ENCODE measurements around the gene ZNF506. TPM values are rescaled to one million over a fixed set of nuclear protein-coding genes. Genes with fewer than 3 reads are reported as not detected.
"Not testable (repeated sequence)": the region's sequence is repeated elsewhere in the genome, so short reads cannot be mapped to it uniquely, and the experiment has no call there.

Gene ZNF506
- total and polyA plus RNA-seq, 2 experiments from 2014 or later, result 11.8 to 13.3 TPM

DNA sequence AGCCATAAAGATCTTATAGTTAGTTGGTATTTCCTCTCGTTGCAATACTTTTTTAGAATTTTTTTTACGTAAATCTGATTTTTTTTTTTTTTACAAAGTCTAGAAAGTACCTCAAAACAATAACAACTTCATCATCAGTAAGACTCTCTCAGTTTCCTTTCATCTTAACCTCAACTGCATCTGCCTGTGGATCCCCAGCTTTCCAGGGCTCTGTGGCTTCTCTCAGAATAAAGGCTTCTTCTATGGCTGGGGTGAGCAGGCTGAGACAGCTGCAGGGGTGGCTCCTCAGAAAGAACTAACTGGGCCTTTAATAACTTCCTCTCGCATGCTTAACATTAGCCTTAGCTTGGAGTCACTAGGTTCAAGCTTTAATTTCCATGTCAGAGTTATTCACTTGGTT lies 4.2 kb downstream of the ZNF506 start:
- DNase-seq, result no peak
- Histone ChIP-seq H2AFZ (no peak overlapping the region), H3K4me1 (ENCODE audit: insufficient read depth) (no peaks in the 10 kb centered on the region), H3K9me3 (ENCODE audit: low read depth) (no peaks in the 10 kb centered on the region), H3K4me3 (no peak overlapping the region), H3K36me3 (ENCODE audit: low read depth) (peaks cover 6% of the 10 kb centered on the region; the same call in 1 of the 2 replicates), H3K27ac (no peak overlapping the region), H3F3A (ENCODE audit: insufficient read depth) (peaks cover 4% of the 10 kb centered on the region; the same call in 1 of the 2 replicates), H3K9me2 (ENCODE audit: insufficient read depth) (no peaks in the 10 kb centered on the region), H3K9ac (no peak overlapping the region), H3K27me3 (replicated peaks; ENCODE audit: insufficient read depth) (no peaks in the 10 kb centered on the region), H3K79me2 (ENCODE audit: insufficient read depth) (peaks cover 89% of the 10 kb centered on the region), H4K20me1 (ENCODE audit: insufficient read depth) (no peaks in the 10 kb centered on the region), H3K4me2 (ENCODE audit: unreplicated experiment) (no peak overlapping the region)
- WGBS, 2 experiments (ENCODE audit: low coverage in 1 of 2, low lambda C conversion rate in 2 of 2, missing lambda C conversion rate in 2 of 2), result 94 to 99% methylated on average over 3 of the region's 3 CpGs
- in situ Hi-C loops (cut with MboI), result no loop called here
- TF ChIP-seq EZH2 (IDR thresholded peaks at IDR 0.05; ENCODE audit: insufficient read depth, poor library complexity, severe bottlenecking) (no peak), EZH2phosphoT487 (IDR thresholded peaks at IDR 0.05; ENCODE audit: insufficient read depth, low read depth) (no peak)

DNA sequence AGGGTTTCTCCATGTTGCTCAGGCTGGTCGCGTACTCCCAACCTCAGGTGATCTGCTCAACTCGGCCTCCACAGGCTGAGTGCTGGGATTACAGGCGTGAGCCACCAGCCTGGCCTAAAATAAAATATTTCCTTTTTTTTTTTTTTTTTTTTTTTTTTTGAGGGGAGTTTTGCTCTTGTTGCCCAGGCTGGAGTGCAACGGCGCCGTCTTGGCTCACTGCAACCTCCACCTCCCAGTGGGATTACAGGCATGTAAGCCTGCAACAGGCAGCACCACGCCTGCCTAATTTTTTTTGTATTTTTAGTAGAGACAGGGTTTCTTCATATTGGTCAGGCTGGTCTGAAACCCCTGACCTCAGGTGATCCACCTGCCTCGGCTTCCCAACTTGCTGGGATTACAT lies 4.9 kb downstream of the ZNF506 start:
- no peak overlapping the region for H3K4me3 ChIP-seq
- no peaks in the 10 kb centered on the region for H3K9me2 ChIP-seq (ENCODE audit: insufficient read depth)
- H3K79me2 ChIP-seq (ENCODE audit: insufficient read depth), result peaks cover 96% of the 10 kb centered on the region
- no peaks in the 10 kb centered on the region for H3K27me3 ChIP-seq (replicated peaks; ENCODE audit: insufficient read depth)
- H2AFZ ChIP-seq, result no peak overlapping the region
- H3F3A ChIP-seq (ENCODE audit: insufficient read depth), result no peaks in the 10 kb centered on the region
- H4K20me1 ChIP-seq (ENCODE audit: insufficient read depth), result no peaks in the 10 kb centered on the region
- H3K9me3 ChIP-seq (ENCODE audit: low read depth), result no peaks in the 10 kb centered on the region
- H3K27ac ChIP-seq, result no peak overlapping the region
- H3K9ac ChIP-seq, result no peak overlapping the region
- TF ChIP-seq EZH2 (IDR thresholded peaks at IDR 0.05; ENCODE audit: insufficient read depth, poor library complexity, severe bottlenecking) (no peak), EZH2phosphoT487 (IDR thresholded peaks at IDR 0.05; ENCODE audit: insufficient read depth, low read depth) (no peak)
- H3K4me1 ChIP-seq (ENCODE audit: insufficient read depth), result no peaks in the 10 kb centered on the region
- 95 to 97% methylated on average over 9 of the region's 9 CpGs for WGBS, 2 experiments (ENCODE audit: low coverage in 1 of 2, low lambda C conversion rate in 2 of 2, missing lambda C conversion rate in 2 of 2)
- in situ Hi-C loops (cut with MboI), result no loop called here
- no peak overlapping the region for H3K4me2 ChIP-seq (ENCODE audit: unreplicated experiment)
- DNase-seq, result no peak
- H3K36me3 ChIP-seq (ENCODE audit: low read depth), result peaks cover 6% of the 10 kb centered on the region; the same call in 1 of the 2 replicates

DNA sequence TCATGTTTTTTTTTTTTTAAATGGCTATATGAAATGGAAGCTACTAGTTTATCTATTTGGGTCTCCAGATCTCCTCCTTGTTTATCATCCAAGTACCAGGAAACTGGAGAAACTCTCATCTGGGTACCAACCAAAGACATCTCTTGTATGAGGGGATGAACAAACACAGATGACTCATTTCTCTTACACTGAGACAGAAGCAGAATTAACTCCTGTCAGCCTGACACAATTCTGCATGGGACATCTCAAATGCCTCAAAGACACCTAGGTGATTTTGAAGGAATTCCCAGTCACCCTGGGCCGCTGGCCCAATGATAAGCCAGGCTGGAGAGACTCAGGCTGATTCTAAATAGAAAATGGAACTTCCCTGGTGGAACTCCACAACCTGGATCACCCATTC lies 9.6 kb downstream of the ZNF506 start:
- H3F3A ChIP-seq (ENCODE audit: insufficient read depth); in situ Hi-C loops (cut with MboI); H3K9me2 ChIP-seq (ENCODE audit: insufficient read depth); H3K27me3 ChIP-seq (replicated peaks; ENCODE audit: insufficient read depth); H3K27ac ChIP-seq; H4K20me1 ChIP-seq (ENCODE audit: insufficient read depth); DNase-seq; H3K4me2 ChIP-seq (ENCODE audit: unreplicated experiment); H3K4me1 ChIP-seq (ENCODE audit: insufficient read depth); H3K36me3 ChIP-seq (ENCODE audit: low read depth); H3K4me3 ChIP-seq; H2AFZ ChIP-seq; H3K9me3 ChIP-seq (ENCODE audit: low read depth); H3K9ac ChIP-seq: not testable (repeated sequence)
- H3K79me2 ChIP-seq (ENCODE audit: insufficient read depth), result peaks cover 95% of the 10 kb centered on the region
- WGBS, 2 experiments (ENCODE audit: low coverage in 1 of 2, low lambda C conversion rate in 2 of 2, missing lambda C conversion rate in 2 of 2), result 94 to 100% methylated on average over 1 of the region's 1 CpG

DNA sequence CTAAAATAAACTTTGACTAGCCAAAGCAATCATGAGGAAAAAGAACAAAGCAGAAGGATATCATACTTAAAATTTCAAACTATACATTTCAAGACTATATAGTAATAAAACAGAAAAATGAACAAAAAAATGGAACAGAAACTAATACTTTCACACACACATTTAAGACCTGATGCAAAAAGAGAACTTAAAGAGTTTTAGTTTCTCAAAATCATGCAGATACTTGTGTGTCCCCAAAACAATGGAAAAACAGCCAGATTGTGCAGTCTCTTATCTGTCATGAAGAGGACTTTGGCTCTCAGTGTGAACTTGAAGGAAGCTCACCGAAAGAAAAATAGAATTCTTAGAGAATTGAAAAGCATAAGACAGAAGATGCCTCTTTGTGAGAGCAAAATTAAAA lies 16.1 kb downstream of the ZNF506 start:
- Histone ChIP-seq H3K4me1 (ENCODE audit: insufficient read depth) (no peaks in the 10 kb centered on the region), H3K27me3 (replicated peaks; ENCODE audit: insufficient read depth) (no peaks in the 10 kb centered on the region), H3K4me2 (ENCODE audit: unreplicated experiment) (no peak overlapping the region), H3K4me3 (no peak overlapping the region), H3K9ac (no peak overlapping the region), H3K9me2 (ENCODE audit: insufficient read depth) (no peaks in the 10 kb centered on the region), H3K79me2 (ENCODE audit: insufficient read depth) (peaks cover 94% of the 10 kb centered on the region), H3F3A (ENCODE audit: insufficient read depth) (no peaks in the 10 kb centered on the region), H3K27ac (no peak overlapping the region), H2AFZ (no peak overlapping the region), H3K9me3 (ENCODE audit: low read depth) (no peaks in the 10 kb centered on the region), H4K20me1 (ENCODE audit: insufficient read depth) (no peaks in the 10 kb centered on the region), H3K36me3 (ENCODE audit: low read depth) (peaks cover 39% of the 10 kb centered on the region)
- no peak for DNase-seq
- 88 to 94% methylated on average over 1 of the region's 1 CpG for WGBS, 2 experiments (ENCODE audit: low coverage in 1 of 2, low lambda C conversion rate in 2 of 2, missing lambda C conversion rate in 2 of 2)
- in situ Hi-C loops (cut with MboI), result no loop called here
- no peak for TF ChIP-seq EZH2 (IDR thresholded peaks at IDR 0.05; ENCODE audit: insufficient read depth, poor library complexity, severe bottlenecking)
- no peak for TF ChIP-seq EZH2phosphoT487 (IDR thresholded peaks at IDR 0.05; ENCODE audit: insufficient read depth, low read depth)

DNA sequence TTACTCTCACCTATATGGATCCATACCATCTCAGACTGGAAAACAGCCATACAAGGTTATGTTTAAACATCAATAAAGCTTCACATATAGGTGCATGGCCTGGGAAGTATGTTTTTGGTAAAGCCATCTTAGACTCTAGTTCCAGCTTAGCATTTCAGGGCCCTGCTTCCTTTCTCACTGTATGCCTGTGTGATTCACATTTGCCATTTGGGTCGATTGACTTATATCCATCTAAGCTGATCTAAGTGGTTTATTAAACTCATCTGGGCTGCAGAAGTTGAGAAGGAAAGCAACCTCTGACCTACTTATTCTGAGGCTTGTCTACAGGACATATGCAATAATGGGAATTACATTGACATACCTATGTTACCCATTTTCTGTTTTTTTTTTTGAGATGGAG lies 33.5 kb downstream of the ZNF506 start:
- Histone ChIP-seq H3K27me3 (replicated peaks; ENCODE audit: insufficient read depth) (no peaks in the 10 kb centered on the region), H3F3A (ENCODE audit: insufficient read depth) (no peaks in the 10 kb centered on the region), H3K79me2 (ENCODE audit: insufficient read depth) (peaks cover 21% of the 10 kb centered on the region), H3K27ac (no peak overlapping the region), H3K9ac (no peak overlapping the region), H3K9me2 (ENCODE audit: insufficient read depth) (no peaks in the 10 kb centered on the region), H4K20me1 (ENCODE audit: insufficient read depth) (no peaks in the 10 kb centered on the region), H3K4me2 (ENCODE audit: unreplicated experiment) (no peak overlapping the region), H2AFZ (no peak overlapping the region), H3K9me3 (ENCODE audit: low read depth) (no peaks in the 10 kb centered on the region), H3K4me3 (no peak overlapping the region), H3K36me3 (ENCODE audit: low read depth) (peaks cover 48% of the 10 kb centered on the region), H3K4me1 (ENCODE audit: insufficient read depth) (no peaks in the 10 kb centered on the region)
- WGBS, 2 experiments (ENCODE audit: low coverage in 1 of 2, low lambda C conversion rate in 2 of 2, missing lambda C conversion rate in 2 of 2), result 0 to 7% methylated on average over 1 of the region's 1 CpG
- TF ChIP-seq EZH2 (IDR thresholded peaks at IDR 0.05; ENCODE audit: insufficient read depth, poor library complexity, severe bottlenecking) (no peak), EZH2phosphoT487 (IDR thresholded peaks at IDR 0.05; ENCODE audit: insufficient read depth, low read depth) (no peak)
- in situ Hi-C loops (cut with MboI), result no loop called here
- DNase-seq, result no peak

DNA sequence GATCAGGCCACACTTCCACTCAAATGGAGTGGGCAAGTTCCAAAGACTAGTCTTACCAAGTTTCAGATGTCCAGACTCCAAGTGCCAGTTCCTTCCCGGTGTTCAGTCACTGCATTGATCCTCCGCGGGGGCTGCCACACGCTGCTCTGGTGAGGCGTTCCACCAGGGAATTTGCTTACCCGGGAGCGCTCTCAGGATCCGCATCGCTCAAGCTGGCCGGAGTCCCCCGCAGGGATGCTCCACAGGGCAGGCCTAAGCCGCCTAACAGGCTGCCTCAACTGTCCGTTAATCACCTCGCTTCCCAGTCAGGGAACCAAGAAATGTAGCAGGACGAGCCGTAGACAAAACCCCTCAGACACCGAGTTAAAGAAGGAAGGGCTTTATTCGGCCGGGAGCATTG lies 36.1 kb downstream of the ZNF506 start:
- H4K20me1 ChIP-seq (ENCODE audit: insufficient read depth); H3K4me2 ChIP-seq (ENCODE audit: unreplicated experiment); H3K4me1 ChIP-seq (ENCODE audit: insufficient read depth); H3F3A ChIP-seq (ENCODE audit: insufficient read depth); H3K27ac ChIP-seq; H3K4me3 ChIP-seq; H2AFZ ChIP-seq; DNase-seq; H3K9me2 ChIP-seq (ENCODE audit: insufficient read depth); H3K9me3 ChIP-seq (ENCODE audit: low read depth); H3K9ac ChIP-seq; in situ Hi-C loops (cut with MboI); H3K27me3 ChIP-seq (replicated peaks; ENCODE audit: insufficient read depth): not testable (repeated sequence)
- Histone ChIP-seq H3K79me2 (ENCODE audit: insufficient read depth) (peaks cover 46% of the 10 kb centered on the region), H3K36me3 (ENCODE audit: low read depth) (peaks cover 26% of the 10 kb centered on the region)
- 99% methylated on average over 19 of the region's 19 CpGs for WGBS, 2 experiments (ENCODE audit: low coverage in 1 of 2, low lambda C conversion rate in 2 of 2, missing lambda C conversion rate in 2 of 2)

Measured in GM23248 (cell line).